Right lobe of liver (tissue), 6 donors: ENCODE data around the gene PTGER1. TPM values are rescaled to one million over a fixed set of nuclear protein-coding genes. Genes with fewer than 3 reads are reported as not detected.

Source experiments
- ATAC-seq, 4 donors: fragments of 200-7000 bp; cut with Tn5 transposase; one replicate each; pipeline ENCODE4 v1.9.1; 2020; ENCODE audit warnings: mild to moderate bottlenecking in 4 of 4, moderate library complexity in 4 of 4
- DNase-seq, 3 donors: peaks; one replicate each; pipeline ENCODE4 v3.0.0-alpha.2; 2020
- H3K27ac ChIP-seq, 3 donors: fragments of 200-600 bp; one replicate each; pipeline ENCODE4 v1.8.0; 2022
- H3K27me3 ChIP-seq, 2 donors: fragments of 200-600 bp; one replicate each; pipeline ENCODE4 v1.8.0; 2022
- H3K36me3 ChIP-seq, 4 donors: fragments of 200-600 bp; sonication (generic) in 1 of 4; one replicate each; pipeline versions ENCODE4 v1.5.1 to v1.8.0; 2017 to 2022; ENCODE audit warnings: control low read depth in 1 of 4
- H3K4me1 ChIP-seq, 4 donors: fragments of 200-600 bp; sonication (generic) in 1 of 4; one replicate each; pipeline versions ENCODE4 v1.5.1 to v1.8.0; 2017 to 2022; ENCODE audit warnings: control low read depth in 1 of 4
- H3K4me3 ChIP-seq, 3 donors: fragments of 200-600 bp; one replicate each; pipeline ENCODE4 v1.8.0; 2022
- H3K9me3 ChIP-seq, 4 donors: fragments of 200-600 bp; sonication (generic) in 1 of 4; one replicate each; pipeline versions ENCODE4 v1.5.1 to v1.8.0; 2017 to 2022; ENCODE audit warnings: control low read depth in 1 of 4
- CTCF ChIP-seq, 4 donors: fragments of 200-600 bp in 3 of 4; fragments of 450-650 bp in 1 of 4; IDR thresholded peaks; one replicate each; pipeline versions ENCODE4 v1.5.1 to v1.8.0; 2016 to 2022; ENCODE audit warnings: antibody characterized with exemption in 4 of 4, mild to moderate bottlenecking in 2 of 4
- POLR2A ChIP-seq: fragments of 450-650 bp; IDR thresholded peaks from one replicate; pipeline ENCODE4 v1.6.1; 2017; ENCODE audit warnings: antibody characterized with exemption, mild to moderate bottlenecking
- WGBS: methylation state at CpG from one replicate; pipeline ENCODE4 v1.1.6; 2018; ENCODE audit warnings: low coverage, low lambda C conversion rate; ENCODE audit not compliant: insufficient coverage; ENCODE audit errors: missing lambda C conversion rate; 5-methylcytosine and 5-hydroxymethylcytosine counted together
- intact Hi-C, 2 donors: fragments of 100-400 bp; cut with DNase I; formaldehyde crosslinking; loops; one replicate each; pipeline versions ENCODE4 v1.11.2 to v1.14.1; 2022
- total RNA-seq, 6 experiments: library from RNA; depleted of rRNA in 2 of 6; stranded (reverse); fragments of >200 nt in 2 of 6; fragmentation: NEBNext Ultra II Directional in 3 of 6; extraction: Animal tissue kit (Norgen Biotek cat#: 25700) in 3 of 6; gene quantifications; one replicate each; pipeline versions ENCODE4 v1.1.0 to v1.2.4, GENCODE V29; 2016 to 2023
- donor health status: DM: no; HTN: yes; CAD: no.
- donor health status: DM: no; HTN: no; CAD: no.
- donor health status: DM: no; HTN: no; CAD: no.
- donor health status: DM: no; HTN: yes; CAD: no.
- donor health status: DM: no; HTN: yes; CAD: no.

The PTGER1 gene
- total RNA-seq, 6 experiments from 2014 or later, result 0.16 to 0.32 (median 0.29) TPM; not detected in 2

GRCh38 chr19:14432791-14433553 is 42.2 kb downstream of the PTGER1 start, which contains the start of gene PKN1:
TSS of gene PKN1 (plus strand) at chr19:14433306. CDS start at chr19:14433522, 216 bp downstream.
- ATAC-seq (peak; percentile 44 to 75 (median 64)), DNase-seq (peak in 2 of 3 donors; percentile 63 to 65)
- peak within 1 kb of the TSS; percentile 66 to 80 (median 68) for H3K4me3 ChIP-seq
- H3K27ac ChIP-seq, result peak within 1 kb of the TSS; percentile 67 to 83 (median 72)
- no peaks in the 10 kb centered on the region for H3K9me3 ChIP-seq
- 36% methylated on average over 6 of the region's 85 CpGs for WGBS
- H3K27me3 ChIP-seq, result no peaks in the 10 kb centered on the region
- TF ChIP-seq POLR2A (no peak), CTCF (IDR thresholded peaks at IDR 0.05) (no peak)
- no peaks in the 10 kb centered on the region for H3K36me3 ChIP-seq
- intact Hi-C loops, result no loop called here
- H3K4me1 ChIP-seq, result peaks cover 0 to 4% (median 0%) of the 10 kb centered on the region in 4 donors

- DNase-seq (no peak), ATAC-seq (no peak)
- TF ChIP-seq POLR2A (no peak), CTCF (IDR thresholded peaks at IDR 0.05) (no peak)
- Histone ChIP-seq H3K9me3 (no peaks in the 10 kb centered on the region), H3K27ac (no peak overlapping the region), H3K27me3 (no peaks in the 10 kb centered on the region), H3K36me3 (no peaks in the 10 kb centered on the region), H3K4me3 (no peak overlapping the region), H3K4me1 (peaks cover 0 to 4% (median 0%) of the 10 kb centered on the region in 4 donors)
- WGBS, result 69% methylated on average over 2 of the region's 3 CpGs
- intact Hi-C loops, result no loop called here
Measured at GRCh38 chr19:14430712-14431111, 44.4 kb downstream of the PTGER1 start.

- 65% methylated on average over 3 of the region's 4 CpGs for WGBS
- Histone ChIP-seq H3K36me3 (no peaks in the 10 kb centered on the region), H3K9me3 (no peaks in the 10 kb centered on the region), H3K27ac (no peak overlapping the region), H3K4me1 (peaks cover 0 to 4% (median 0%) of the 10 kb centered on the region in 4 donors), H3K4me3 (no peak overlapping the region), H3K27me3 (no peaks in the 10 kb centered on the region)
- TF ChIP-seq CTCF (IDR thresholded peaks at IDR 0.05), result no peak
- no peak for TF ChIP-seq POLR2A
- no peak for ATAC-seq
- intact Hi-C loops, result no loop called here
- no peak for DNase-seq
Measured at GRCh38 chr19:14428882-14429416, 46.2 kb downstream of the PTGER1 start.

GRCh38 chr19:14427461-14427860 is 47.7 kb downstream of the PTGER1 start:
- ATAC-seq, result no peak
- Histone ChIP-seq H3K27ac (no peak overlapping the region), H3K9me3 (no peaks in the 10 kb centered on the region), H3K4me1 (no peaks in the 10 kb centered on the region), H3K4me3 (no peak overlapping the region), H3K27me3 (no peaks in the 10 kb centered on the region), H3K36me3 (no peaks in the 10 kb centered on the region)
- WGBS, result 50% methylated on average over 1 of the region's 2 CpGs
- TF ChIP-seq POLR2A (no peak), CTCF (IDR thresholded peaks at IDR 0.05) (no peak)
- intact Hi-C loops, result no loop called here
- no peak for DNase-seq
